Measurements from ENCODE around the gene AKAP12.

DNA sequence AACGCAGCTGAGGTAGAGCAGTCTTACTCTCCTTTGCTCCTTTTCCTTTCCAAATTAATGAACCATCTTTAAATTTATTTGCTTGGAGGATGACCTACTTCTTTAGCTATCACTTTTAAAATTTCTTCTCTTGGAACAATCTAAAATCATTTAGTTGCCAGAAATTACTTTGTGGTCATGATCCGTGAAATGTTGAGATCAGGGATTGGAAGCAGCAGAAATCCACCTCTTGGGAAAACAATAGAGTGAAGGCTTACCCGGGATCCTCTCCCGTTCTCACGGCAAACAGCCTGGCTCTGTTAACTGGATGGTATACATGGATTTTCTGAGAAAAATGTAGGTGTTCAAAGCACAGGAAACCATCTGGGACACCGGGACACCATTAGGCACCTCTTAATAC, 7.7 kb downstream of the AKAP12 start:
- no peak for TF ChIP-seq CTCF (IDR thresholded peaks at IDR 0.05; ENCODE audit: low read length)
- no peak for TF ChIP-seq EZH2 (IDR thresholded peaks at IDR 0.05; ENCODE audit: borderline replicate concordance, low read length)

All from OCI-LY1 (cell line).